OCI-LY1 (cell line): ENCODE data around the gene BAG5.
"Not testable (repeated sequence)": the region's sequence is repeated elsewhere in the genome, so short reads cannot be mapped to it uniquely, and the experiment has no call there.

Source experiments
- H2AFZ ChIP-seq: fragments of 200-600 bp; sonication (generic), shearing (Covaris generic); 2 replicates; pipeline ENCODE4 v1.6.0; 2014; ENCODE audit warnings: antibody characterized with exemption, mild to moderate bottlenecking, low read length
- H3F3A ChIP-seq: fragments of 200-600 bp; sonication (generic), shearing (Covaris generic); 2 replicates; pipeline ENCODE4 v1.6.0; 2014; ENCODE audit warnings: mild to moderate bottlenecking, antibody characterized with exemption, low read length, moderate library complexity; ENCODE audit not compliant: insufficient read depth
- H3K27ac ChIP-seq: fragments of 200-600 bp; sonication (generic); 2 replicates; pipeline ENCODE4 v1.5.1; 2014; ENCODE audit warnings: low read length, mixed run types, mild to moderate bottlenecking, low read depth; ENCODE audit not compliant: poor library complexity, severe bottlenecking
- H3K27me3 ChIP-seq: fragments of 200-600 bp; sonication (generic); 2 replicates; pipeline ENCODE4 v1.6.0; 2014; ENCODE audit warnings: antibody characterized with exemption, mild to moderate bottlenecking, low read length, moderate library complexity; ENCODE audit not compliant: insufficient read depth
- H3K36me3 ChIP-seq: fragments of 200-600 bp; sonication (generic); 2 replicates; pipeline ENCODE4 v1.6.1; 2014; ENCODE audit warnings: mild to moderate bottlenecking, antibody characterized with exemption, low read length, moderate library complexity, mixed read lengths; ENCODE audit not compliant: insufficient read depth
- H3K4me1 ChIP-seq: fragments of 200-600 bp; sonication (generic); 2 replicates; pipeline ENCODE4 v1.5.1; 2014; ENCODE audit warnings: mild to moderate bottlenecking, low read length, moderate library complexity; ENCODE audit not compliant: insufficient read depth, severe bottlenecking
- H3K4me2 ChIP-seq: fragments of 200-600 bp; sonication (generic), shearing (Covaris generic); 2 replicates; pipeline ENCODE4 v1.6.1; 2014; ENCODE audit warnings: low read length
- H3K4me3 ChIP-seq: fragments of 200-600 bp; sonication (generic); 2 replicates; pipeline ENCODE4 v1.5.1; 2014; ENCODE audit warnings: low read length, low read depth, mild to moderate bottlenecking, mixed read lengths; ENCODE audit not compliant: poor library complexity, severe bottlenecking
- H3K79me2 ChIP-seq: fragments of 200-600 bp; shearing (Covaris generic); 2 replicates; pipeline ENCODE4 v1.6.1; 2016; ENCODE audit warnings: mixed run types, low read length, mixed read lengths; ENCODE audit not compliant: insufficient read depth
- H3K9ac ChIP-seq: fragments of 200-600 bp; sonication (generic), shearing (Covaris generic); 2 replicates; pipeline ENCODE4 v1.6.1; 2014; ENCODE audit warnings: mild to moderate bottlenecking, low read length, mixed read lengths
- H3K9me2 ChIP-seq: fragments of 200-600 bp; sonication (generic), shearing (Covaris generic); 2 replicates; pipeline ENCODE4 v1.6.1; 2014; ENCODE audit warnings: low read depth, mild to moderate bottlenecking, low read length, mixed read lengths
- H3K9me3 ChIP-seq: fragments of 200-600 bp; shearing (Covaris generic); 2 replicates; pipeline ENCODE4 v1.6.1; 2014; ENCODE audit warnings: low read length, mixed read lengths
- H4K20me1 ChIP-seq: fragments of 200-600 bp; sonication (generic), shearing (Covaris generic); 2 replicates; pipeline ENCODE4 v1.6.0; 2016; ENCODE audit warnings: mild to moderate bottlenecking, low read length; ENCODE audit not compliant: insufficient read depth
- EZH2 ChIP-seq: fragments of 200-600 bp; sonication (generic), shearing (Covaris generic); IDR thresholded peaks from 2 replicates; pipeline ENCODE4 v1.8.0; 2017; ENCODE audit warnings: borderline replicate concordance, mixed run types, mild to moderate bottlenecking, antibody characterized with exemption, low read length, moderate library complexity, mixed read lengths
- TF ChIP-seq, protein P1 (sequence below): fragments of 200-600 bp; sonication (generic), shearing (Covaris generic); IDR thresholded peaks from 2 replicates; pipeline ENCODE4 v1.5.1; 2017; ENCODE audit warnings: mild to moderate bottlenecking, antibody characterized with exemption, low read length, moderate library complexity, mixed read lengths

The BAG5 gene

GRCh38 chr14:103562429-103563225 lies at the start of gene BAG5, which contains the start of gene COA8:
Gene BAG5 (minus strand): TSS chr14:103562657. CDS start chr14:103561164, 1,493 bp downstream.
Gene COA8 (plus strand): TSS chr14:103562960. CDS start chr14:103563002, 42 bp downstream.
- Histone ChIP-seq H3K27ac (peak within 1 kb of the TSS; percentile 47), H4K20me1 (no peaks in the 10 kb centered on the region; the same call in 1 of the 2 replicates)
- TF ChIP-seq, protein P1, sequence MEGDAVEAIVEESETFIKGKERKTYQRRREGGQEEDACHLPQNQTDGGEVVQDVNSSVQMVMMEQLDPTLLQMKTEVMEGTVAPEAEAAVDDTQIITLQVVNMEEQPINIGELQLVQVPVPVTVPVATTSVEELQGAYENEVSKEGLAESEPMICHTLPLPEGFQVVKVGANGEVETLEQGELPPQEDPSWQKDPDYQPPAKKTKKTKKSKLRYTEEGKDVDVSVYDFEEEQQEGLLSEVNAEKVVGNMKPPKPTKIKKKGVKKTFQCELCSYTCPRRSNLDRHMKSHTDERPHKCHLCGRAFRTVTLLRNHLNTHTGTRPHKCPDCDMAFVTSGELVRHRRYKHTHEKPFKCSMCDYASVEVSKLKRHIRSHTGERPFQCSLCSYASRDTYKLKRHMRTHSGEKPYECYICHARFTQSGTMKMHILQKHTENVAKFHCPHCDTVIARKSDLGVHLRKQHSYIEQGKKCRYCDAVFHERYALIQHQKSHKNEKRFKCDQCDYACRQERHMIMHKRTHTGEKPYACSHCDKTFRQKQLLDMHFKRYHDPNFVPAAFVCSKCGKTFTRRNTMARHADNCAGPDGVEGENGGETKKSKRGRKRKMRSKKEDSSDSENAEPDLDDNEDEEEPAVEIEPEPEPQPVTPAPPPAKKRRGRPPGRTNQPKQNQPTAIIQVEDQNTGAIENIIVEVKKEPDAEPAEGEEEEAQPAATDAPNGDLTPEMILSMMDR: no peak
- no peak for TF ChIP-seq EZH2

DNA sequence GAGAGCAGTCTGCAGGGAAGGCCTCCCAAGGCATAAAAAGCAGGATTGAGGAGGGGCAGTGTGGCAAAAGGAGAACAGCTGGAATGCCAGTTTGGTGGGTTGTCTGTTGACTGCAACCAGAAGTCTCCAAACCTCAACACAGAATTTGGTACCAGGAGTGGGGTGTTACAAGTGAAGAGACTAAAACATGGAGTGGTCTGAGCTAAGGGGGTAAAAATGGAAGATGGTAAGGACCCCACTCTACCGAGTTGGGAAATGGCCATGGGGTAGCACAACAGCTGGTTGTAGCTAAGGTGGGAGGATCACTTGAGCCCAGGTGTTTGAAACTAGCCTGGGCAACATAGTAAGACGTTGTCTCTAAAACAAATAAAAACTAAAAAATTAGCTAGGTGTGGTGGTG lies 48.8 kb upstream of the BAG5 start:
- H3K9me2 ChIP-seq: no peaks in the 10 kb centered on the region
- H3K36me3 ChIP-seq: no peaks in the 10 kb centered on the region
- H3F3A ChIP-seq: no peaks in the 10 kb centered on the region
- no peak overlapping the region for H2AFZ ChIP-seq
- H3K27ac ChIP-seq: no peak overlapping the region
- peaks cover 15% of the 10 kb centered on the region for H3K4me1 ChIP-seq
- peaks cover 4% of the 10 kb centered on the region for H3K9me3 ChIP-seq
- no peaks in the 10 kb centered on the region for H4K20me1 ChIP-seq
- H3K79me2 ChIP-seq: no peaks in the 10 kb centered on the region
- 0 out of 2 replicates have a peak, but pooled peaks cover 4% of the 10 kb centered on the region for H3K27me3 ChIP-seq
- H3K4me2 ChIP-seq: no peak overlapping the region
- no peak overlapping the region for H3K9ac ChIP-seq
- no peak overlapping the region for H3K4me3 ChIP-seq
- no peak for TF ChIP-seq EZH2
- TF ChIP-seq, protein P1: no peak

More at GRCh38 chr14:103562429-103563225, at the start of gene BAG5, which contains the start of gene COA8:
- Histone ChIP-seq H3K79me2 (peaks cover 71% of the 10 kb centered on the region), H3F3A (no peaks in the 10 kb centered on the region), H3K36me3 (peaks cover 33% of the 10 kb centered on the region), H3K9ac (peak within 1 kb of the TSS; percentile 82), H2AFZ (peak within 1 kb of the TSS; percentile 56; the same call in 1 of the 2 replicates), H3K9me2 (no peaks in the 10 kb centered on the region), H3K4me3 (peak within 1 kb of the TSS; percentile 82), H3K9me3 (no peaks in the 10 kb centered on the region), H3K27me3 (no peaks in the 10 kb centered on the region), H3K4me2 (peak within 1 kb of the TSS; percentile 100), H3K4me1 (peaks cover 41% of the 10 kb centered on the region)

DNA sequence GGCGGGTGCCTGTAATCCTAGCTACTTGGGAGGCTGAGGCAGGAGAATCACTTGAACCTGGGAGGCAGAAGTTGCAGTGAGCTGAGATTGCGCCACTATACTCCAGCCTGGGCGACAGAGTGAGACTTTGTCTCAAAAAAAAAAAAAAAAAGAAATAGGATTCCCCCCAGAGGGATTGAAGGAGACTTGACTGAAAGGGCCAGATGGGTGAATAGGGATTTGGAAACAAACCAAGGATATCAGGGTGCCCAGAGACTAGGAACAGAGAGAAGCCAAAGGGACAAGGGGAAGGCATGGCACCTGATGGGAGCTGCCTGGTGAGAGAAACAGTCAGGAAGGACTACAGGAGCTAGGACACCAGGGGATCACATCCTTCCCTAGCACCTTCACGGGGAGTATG lies 46.6 kb upstream of the BAG5 start:
- not testable (repeated sequence) for H3F3A ChIP-seq, H3K4me3 ChIP-seq, H3K79me2 ChIP-seq, H4K20me1 ChIP-seq, H3K27me3 ChIP-seq, H3K9me3 ChIP-seq, H3K36me3 ChIP-seq, H2AFZ ChIP-seq, H3K27ac ChIP-seq, H3K9me2 ChIP-seq, H3K4me2 ChIP-seq, H3K9ac ChIP-seq
- H3K4me1 ChIP-seq: peaks cover 15% of the 10 kb centered on the region
